HG03457 (cell line): Measurements from ENCODE around the gene VWA3A.
"Not testable (repeated sequence)": the region's sequence is repeated elsewhere in the genome, so short reads cannot be mapped to it uniquely, and the experiment has no call there.

Source experiments
- ATAC-seq: cut with Tn5 transposase; IDR thresholded peaks from one replicate; pipeline ENCODE4 v1.9.1; 2021; ENCODE audit warnings: moderate number of reproducible peaks; ENCODE audit not compliant: unreplicated experiment

The VWA3A gene

DNA sequence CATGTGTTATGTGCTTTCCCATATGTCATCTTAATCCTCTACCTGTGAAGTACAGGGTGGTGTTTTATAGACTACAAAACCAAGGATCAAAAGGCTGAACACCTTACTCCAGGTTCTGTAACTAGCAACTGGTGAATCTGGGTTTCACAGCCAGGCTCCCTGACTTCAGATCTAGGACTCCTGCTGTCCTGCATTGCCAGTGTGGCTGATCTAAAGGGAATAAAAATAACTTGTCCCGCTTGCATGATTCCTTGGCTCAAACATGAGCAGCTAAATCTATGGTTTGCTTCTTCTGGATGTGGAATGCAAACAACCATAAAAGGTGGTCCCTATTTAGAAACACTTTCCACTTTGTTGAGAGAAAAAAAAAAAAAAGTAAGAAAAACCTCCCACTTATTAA lies 3.7 kb upstream of the VWA3A start:
- ATAC-seq = no peak

DNA sequence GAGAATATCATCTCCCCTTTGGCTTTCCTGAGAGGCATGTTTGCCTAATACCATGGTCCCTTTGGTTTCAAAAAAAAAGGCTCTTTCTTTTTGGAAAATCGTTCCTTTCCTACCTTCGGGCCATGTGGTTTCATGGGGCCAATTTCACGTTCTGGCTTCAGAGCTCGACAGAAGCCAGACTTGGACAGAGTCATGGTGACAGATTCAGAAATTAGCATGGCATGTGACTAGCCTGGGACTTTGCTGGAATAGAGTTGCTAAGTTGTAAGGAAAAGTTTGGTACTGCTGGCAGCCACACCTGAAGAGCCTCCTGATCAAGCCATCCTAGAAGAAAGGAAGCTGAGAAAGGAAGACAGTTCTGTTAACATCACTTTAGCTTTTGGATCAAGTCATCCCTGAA lies 2.4 kb upstream of the VWA3A start:
- no peak for ATAC-seq

DNA sequence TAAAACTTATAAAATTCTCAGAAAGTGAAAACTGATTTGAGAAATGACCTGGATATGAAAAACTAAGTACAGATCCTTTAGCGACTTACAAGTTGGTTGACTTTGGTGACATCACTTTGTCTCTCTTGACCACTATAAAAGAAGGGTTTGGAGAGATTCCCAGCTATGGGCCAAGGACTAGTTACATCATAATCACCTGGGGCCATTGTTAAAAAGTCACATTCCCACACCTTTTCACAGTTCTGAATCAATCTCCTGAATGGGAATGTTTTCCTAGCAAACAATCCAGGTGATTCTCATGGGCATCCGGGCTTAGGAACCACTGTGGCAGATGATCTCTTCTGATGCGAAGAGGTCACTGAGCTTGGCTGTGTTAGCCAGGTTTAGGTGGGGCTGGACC lies 620 bp upstream of the VWA3A start:
- ATAC-seq = no peak

DNA sequence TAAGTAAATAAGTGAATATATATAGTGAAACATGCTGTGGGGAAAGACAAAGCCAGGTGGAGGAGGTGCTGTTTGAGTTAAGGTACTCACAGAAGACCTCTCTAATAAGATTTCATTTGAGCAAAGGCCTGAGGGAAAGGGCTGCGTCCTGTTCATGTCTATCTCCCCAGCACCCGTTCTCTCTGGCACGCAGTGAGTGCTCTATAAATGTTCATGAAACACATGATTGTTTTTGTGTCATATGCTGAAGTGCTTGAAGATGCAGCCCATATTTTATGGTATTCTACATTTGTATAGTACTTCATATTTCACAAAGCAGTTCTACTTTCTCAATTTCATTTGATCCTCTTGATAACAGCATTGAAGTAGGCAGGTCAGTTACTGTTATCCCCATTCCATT lies 990 bp downstream of the VWA3A start:
- no peak for ATAC-seq

DNA sequence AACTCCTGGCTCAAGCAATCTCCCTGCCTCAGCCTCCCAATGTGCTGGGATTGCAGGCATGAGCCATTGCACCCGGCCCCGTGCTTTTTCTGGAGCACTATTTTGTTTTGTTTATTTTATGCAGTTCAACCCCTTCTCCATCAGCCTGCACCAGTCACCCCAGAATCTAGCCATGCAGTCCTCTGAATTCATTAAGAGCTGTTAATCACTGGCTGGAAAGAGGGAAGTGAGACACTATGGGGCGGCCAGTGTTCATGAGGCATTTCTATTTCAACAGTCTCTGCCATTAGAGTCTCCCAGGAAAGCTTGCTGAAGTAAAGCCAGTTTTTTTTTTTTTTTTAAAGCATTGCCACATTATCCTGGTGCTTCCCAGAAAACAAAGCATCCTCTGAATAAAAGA lies 1.7 kb downstream of the VWA3A start:
- ATAC-seq = no peak

DNA sequence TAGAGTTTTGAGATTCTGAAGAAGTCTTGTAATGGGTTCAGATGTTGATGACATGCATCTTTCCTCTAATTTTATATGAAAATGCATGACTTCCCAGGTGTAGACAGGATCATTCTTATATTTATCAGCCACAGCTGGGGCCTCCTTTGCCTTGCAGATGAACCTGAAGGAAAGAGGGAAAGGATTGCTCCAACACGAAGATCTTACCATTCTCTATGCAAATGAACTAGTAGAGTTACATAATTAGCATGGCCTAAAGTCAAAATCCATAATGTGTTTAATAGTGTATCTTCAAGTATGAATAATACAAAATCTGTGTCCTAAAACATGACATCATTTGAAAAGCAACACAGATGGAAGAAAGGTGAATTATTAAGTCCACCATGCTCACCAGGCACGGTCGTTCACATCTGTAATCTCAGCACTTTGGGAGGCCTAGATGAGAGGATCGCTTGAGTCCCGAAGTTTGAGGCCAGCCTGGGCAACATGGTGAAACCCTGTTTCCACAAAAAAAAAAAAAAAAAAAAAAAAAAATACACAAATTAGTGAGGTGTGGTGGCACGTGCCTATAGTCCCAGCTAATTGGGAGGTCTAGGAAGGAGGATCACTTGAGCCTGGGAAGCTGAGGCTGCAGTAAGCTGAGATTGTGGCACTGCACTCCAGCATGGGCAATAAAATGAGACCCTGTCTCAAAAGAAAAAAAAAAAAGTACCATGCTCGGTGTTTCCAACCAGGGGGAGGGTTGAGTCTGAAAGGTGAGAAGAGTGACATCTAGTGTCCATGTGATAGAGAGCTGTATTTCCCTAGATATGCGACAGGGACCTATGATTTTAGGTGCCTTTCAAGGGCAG lies 6.3 kb downstream of the VWA3A start:
- no peak for ATAC-seq

DNA sequence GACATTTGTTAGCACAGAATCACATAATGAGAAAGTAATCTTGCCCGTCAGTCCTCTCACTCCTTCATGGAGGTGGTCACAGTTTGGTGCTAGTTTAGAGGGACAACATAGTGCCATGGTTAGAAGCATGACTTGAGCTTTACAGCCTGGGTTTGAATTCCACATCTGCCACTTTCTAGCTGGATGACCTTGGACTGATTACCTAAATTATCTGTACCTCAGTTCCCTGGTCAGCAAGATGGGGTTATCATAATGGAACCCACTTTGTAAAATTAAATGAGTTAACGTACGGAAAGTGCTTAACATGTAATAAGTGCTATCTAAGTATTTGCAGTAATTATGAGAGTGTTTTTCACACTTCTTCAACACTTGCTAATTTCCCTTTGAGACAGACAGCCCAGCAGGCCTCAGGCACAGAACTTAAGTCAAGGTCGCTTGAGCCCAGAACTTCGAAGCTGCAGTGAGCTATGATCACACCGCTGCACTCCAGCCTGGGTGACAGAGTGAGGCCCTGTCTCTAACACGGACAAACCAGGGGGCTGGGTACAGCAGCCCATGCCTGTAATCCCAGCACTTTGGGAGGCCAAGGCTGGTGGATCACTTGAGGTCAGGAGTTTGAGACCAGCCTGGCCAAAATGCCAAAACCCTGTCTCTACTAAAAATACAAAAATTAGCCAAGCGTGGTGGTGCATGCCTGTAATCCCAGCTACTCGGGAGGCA lies 7.1 kb downstream of the VWA3A start:
- no peak for ATAC-seq

DNA sequence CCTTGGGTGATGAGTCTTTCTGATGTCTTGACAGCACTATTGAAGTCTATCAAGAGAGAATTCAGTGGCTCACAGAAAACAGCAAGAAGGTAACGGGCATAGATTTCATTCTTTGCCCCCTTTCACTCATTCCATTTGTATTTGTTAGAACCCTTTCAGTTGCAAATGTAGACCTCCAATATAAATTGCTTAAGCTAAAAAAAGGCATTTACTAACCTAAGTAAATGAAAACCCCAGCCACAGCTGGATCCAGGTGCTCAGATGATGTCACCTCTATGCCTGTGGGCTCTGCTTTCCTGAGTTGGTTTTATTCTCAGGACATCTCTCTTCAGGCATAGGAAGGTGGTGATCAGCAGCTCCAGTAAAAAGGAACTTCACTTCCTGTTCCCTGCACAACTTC lies 11.1 kb downstream of the VWA3A start:
- ATAC-seq = no peak

DNA sequence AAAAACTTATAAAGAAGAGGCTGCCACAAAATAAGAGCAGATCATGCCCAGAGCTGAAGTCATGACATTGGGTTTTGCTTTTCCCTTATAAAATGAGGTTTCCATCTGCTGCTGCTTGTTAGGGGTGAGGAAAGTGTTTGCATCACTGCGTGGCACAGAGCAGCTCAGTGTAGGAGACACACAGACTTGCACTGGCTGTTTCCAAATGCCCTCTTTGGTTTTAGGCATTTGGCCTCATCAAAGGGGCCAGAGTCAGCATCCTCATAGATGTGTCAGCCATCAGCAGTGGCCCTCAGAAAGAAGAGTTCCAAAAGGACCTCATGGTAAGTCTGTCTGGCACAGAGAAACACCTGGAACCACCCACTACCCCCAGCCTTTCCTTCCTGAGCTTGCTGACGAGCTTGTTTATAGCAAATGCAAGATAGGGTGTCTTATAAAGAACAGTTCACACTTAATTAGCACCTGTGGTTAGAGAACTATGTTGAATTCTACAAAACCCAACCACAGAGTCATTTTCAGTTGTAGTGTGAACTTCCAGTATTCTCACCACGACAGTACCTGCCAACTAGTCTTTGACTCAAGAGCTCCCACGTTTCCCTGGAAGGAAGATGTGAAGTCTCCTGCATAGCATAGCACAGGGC lies 17.0 kb downstream of the VWA3A start:
- no peak for ATAC-seq

DNA sequence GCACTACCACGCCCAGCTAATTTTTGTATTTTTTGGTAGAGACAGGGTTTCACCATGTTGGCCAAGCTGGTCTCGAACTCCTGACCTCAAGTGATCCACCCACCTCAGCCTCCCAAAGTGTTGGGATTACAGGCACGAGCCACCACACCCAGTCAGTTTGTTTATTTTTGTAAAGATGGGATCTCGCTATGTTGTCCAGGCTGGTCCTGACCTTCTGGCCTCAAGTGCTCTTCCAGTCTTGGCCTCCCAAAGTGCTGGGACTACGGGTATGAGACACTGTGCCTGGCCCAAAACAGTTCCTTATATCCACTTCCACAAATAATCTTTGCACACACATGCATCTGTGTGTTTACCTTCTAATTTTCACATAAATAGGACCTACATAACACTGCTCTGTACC lies 19.3 kb downstream of the VWA3A start:
- not testable (repeated sequence) for ATAC-seq

DNA sequence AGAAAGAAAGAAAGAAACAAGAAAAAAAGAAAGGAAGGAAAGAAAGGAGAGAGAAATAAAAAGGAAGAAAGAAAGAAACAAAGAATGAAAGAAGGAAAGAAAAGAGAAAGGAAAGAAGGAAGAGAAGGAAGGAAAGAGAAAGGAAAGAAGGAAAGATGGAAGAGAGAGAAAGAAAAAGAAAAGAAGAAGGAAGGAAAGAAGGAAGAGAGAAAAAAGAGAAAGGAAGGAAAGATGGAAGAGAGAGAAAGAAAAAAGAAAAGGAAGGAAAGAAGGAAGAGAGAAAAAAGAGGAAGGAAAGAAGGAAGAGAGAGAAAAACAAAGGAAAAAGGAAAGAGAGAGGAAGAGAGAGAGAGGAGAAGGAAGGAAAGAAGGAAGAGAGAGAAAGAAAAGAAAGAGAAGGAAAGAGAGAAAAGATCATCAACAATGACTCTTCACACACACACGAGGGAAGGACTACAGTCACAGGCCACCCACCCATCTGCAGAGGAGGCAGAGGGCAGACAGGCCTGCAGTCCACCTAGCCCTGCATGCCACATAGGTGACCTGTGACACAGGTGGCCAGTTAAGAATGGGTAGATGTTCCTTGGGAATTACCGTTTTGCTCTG lies 23.9 kb downstream of the VWA3A start:
- no peak for ATAC-seq

DNA sequence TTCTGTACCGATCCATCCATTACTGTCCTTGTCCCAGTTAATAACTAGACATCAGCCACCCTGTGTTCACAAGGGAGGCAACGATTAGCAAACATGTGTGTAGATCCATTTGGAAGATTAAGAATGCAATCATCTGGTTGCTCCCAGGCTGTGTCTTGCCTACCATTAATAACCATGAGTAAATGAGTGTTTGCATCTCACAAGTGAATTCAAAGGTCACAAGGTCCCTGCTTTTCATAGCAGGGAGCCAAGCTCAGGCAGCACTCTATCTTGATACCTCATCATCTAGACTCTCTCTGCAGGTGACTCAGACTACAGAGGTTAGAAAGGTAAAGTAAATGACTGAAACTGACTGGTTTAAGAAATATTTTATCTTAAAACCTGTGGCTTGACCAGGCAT lies 25.3 kb downstream of the VWA3A start:
- ATAC-seq = no peak

DNA sequence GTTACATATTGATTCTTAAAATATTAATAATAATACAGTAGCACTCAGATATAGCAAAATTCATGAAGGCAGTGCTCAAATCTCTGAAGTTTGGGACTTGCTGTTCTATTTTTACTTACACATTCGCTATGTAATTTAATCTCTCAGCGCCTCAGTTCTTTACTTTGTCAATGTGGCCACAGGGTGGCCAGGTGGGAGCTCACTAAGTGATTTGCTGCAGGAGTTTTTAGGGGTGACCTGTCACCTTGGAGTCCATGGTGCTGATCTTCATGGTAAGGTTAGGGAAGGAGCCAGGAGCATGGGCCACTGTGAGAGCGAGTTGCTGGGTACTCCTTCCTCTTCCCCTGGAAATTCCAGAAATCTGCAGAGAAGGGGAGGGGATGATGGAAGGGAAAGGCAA lies 28.1 kb downstream of the VWA3A start:
- no peak for ATAC-seq

DNA sequence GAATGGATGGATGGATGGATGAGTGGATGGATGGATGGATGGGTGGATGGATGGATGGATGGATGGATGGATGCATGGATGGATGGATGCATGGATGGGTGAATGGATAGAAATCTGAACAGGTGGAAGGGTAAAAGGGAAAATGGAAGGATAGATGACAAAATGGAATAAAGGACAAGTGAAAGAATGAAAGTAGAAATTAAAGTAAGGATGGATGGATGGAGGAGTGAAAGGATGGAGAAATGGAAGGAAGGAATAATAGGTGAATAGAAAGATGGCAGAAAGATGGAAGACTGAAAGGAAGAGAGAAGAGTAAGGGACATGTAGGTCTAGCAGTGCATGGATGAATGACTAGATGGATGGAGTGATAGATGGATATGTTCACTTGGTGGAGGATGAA lies 29.9 kb downstream of the VWA3A start:
- ATAC-seq = no peak

DNA sequence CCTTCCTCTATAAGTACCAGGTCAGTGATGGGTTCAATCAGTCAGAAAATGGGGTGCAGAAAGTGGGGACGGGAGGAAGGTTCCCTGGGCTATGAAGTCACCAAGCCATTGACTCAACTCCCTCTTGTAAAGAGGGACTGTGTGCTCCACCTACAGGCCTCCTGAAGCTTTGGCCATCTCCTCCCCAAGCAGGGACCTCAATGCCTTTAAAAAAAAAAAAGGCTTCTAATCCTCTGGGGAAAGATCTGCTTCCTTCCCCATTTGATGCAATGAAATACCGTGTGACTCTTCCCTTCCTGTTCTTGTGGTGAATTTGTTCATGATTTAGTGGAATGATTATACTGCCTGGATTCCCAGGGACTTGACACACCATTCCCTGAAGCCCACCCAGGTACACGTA lies 30.8 kb downstream of the VWA3A start:
- ATAC-seq = no peak

DNA sequence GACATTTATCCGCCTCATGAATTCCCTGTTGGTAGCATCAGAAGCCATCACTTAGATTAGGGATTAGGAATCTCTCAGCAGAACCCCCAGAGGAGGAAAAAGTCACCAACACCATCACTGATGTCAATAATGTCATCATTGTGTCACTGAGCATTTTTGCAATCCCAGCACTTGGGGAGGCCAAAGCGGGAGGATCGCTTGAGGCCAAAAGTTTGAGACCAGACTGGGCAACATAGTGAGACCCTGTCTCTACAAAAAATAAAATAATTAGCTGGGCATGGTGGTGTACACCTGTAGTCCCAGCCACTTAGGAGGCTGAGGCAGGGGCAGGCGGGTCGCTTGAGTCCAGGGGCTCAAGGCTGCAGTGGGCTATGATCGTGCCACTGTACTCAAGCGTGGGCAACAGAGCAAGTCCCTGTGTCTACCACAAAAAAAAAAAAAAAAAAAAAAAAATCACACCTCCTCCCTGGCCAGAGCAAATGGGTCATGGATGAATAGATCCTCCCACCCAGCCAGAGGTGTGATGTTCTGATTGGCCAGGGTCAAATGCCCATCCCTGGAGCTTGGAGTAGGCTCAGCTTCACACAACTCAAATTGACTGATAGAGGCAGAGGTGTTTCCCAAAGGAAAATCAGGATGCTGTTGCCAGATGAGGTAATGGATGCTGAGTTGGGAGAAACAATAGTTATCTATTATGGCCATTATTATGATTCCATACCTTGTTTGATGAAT lies 31.6 kb downstream of the VWA3A start:
- ATAC-seq = no peak

DNA sequence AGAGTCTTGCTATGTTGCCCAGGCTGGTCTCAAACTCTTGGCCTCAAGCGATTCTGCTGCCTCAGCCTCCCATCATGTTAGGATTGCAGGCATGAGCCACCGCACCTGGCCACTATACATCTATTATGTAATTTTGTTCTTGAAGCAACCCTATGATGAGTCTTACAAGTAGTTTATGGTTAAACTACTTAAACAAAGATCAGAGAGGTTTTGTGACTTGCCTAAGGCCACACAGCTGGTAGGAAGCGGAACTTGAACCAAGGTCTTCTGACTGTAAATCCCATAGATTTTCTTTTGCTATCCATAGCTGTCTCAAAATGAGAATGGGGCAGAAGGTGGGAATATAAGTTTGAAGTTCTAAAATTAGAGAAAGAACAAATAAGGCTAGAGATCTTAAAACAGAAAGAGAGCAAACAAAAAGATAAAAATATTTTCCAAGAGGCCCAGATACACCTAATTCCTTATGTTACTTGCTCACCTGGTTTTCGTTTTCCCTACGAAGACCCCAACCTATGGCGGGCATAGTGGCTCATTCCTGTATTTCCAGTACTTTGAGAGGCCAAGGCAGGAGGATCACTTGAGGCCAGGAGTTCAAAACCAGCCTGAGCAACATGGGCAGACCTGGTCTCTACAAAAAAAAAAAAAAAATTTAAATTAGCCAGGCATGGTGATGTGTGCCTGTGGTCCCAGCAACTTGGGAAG lies 32.4 kb downstream of the VWA3A start:
- no peak for ATAC-seq

DNA sequence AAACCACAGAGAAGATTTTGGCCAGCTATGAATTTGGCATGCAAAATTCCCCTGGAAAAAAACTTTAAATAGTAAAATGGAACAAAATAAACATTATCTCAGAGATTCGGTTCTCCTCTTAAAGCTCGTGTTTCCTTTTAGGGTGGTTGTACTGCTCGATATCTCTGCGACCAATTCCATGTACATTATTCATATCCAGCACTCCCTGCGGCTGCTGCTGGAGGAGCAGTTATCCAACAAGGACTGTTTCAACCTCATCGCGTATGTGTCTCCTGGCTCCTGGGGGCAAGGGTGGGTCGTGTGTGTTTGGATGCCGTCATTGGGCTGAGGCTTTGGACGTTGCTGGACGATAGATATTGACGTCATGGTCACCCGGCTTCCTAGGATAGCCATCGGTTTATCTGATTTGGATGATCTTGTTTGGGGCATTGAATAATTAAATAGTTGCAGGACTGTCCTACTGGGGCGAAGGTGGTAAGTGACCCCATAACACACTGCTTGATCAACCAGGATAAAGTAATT lies 33.8 kb downstream of the VWA3A start:
- no peak for ATAC-seq

DNA sequence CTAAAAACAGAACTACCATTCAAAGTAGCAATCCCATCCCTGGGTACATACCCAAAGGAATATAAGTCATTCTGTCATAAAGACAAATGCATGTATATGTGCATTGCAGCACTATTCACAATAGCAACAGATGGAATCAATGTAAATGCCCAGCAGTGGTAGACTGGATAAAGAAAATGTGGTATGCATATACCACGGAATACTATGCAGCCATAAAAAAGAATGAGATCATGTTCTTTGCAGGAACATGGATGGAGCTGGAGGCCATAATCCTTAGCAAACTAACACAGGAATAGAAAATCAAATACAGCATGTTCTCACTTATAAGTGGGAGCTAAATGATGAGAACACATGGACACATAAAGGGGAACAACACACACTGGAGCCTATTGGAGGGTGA lies 36.2 kb downstream of the VWA3A start:
- ATAC-seq = not testable (repeated sequence)

DNA sequence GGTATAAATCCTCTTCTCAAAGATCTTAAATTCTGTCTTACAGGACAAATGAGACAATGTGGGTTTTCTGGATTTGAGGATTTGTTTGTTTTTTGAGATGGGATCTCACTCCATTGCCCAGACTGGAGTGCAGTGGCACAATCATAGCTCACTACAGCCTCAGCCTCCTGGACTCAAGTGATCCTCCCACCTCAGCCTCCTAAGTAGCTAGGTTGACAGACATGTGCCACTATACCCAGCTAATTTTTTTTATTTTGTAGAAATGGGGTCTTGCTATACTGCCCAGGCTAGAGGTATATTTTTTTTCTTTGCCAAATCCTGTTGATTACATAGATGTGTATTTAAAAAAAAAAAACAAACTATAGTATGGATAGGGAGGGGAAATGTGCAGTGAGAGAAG lies 38.2 kb downstream of the VWA3A start:
- ATAC-seq = no peak
